ENCODE measurements around the gene PYGB.
"Not testable (repeated sequence)": the region's sequence is repeated elsewhere in the genome, so short reads cannot be mapped to it uniquely, and the experiment has no call there.

The PYGB gene

GRCh38 chr20:25316506-25317190, 68.8 kb downstream of the PYGB start:
- no peak for DNase-seq

GRCh38 chr20:25317351-25318075, 69.6 kb downstream of the PYGB start:
- DNase-seq, result no peak

GRCh38 chr20:25318471-25319240, 70.8 kb downstream of the PYGB start:
- DNase-seq, result no peak

- DNase-seq, result peak; percentile 66
Observed at GRCh38 chr20:25319241-25320034, 71.6 kb downstream of the PYGB start.

GRCh38 chr20:25320035-25320800, 72.3 kb downstream of the PYGB start:
- no peak for DNase-seq

- DNase-seq, result no peak
Observed at GRCh38 chr20:25321262-25321831, 73.5 kb downstream of the PYGB start.

GRCh38 chr20:25321991-25322390, 74.1 kb downstream of the PYGB start:
- no peak for DNase-seq

GRCh38 chr20:25323496-25324246, 75.8 kb downstream of the PYGB start:
- no peak for DNase-seq

- DNase-seq, result no peak
Observed at GRCh38 chr20:25324412-25324811, 76.5 kb downstream of the PYGB start.

- no peak for DNase-seq
Observed at GRCh38 chr20:25325073-25325472, 77.2 kb downstream of the PYGB start.

GRCh38 chr20:25325997-25326396, 78.1 kb downstream of the PYGB start:
- no peak for DNase-seq

GRCh38 chr20:25327521-25328235, 79.8 kb downstream of the PYGB start:
- DNase-seq, result no peak

- no peak for DNase-seq
Observed at GRCh38 chr20:25328954-25329498, 81.1 kb downstream of the PYGB start.

- DNase-seq, result not testable (repeated sequence)
Observed at GRCh38 chr20:25334972-25335371, 87.1 kb downstream of the PYGB start.

GRCh38 chr20:25336561-25337422, 88.9 kb downstream of the PYGB start:
- no peak for DNase-seq

GRCh38 chr20:25338112-25339023, 90.5 kb downstream of the PYGB start:
- DNase-seq, result no peak

- DNase-seq, result no peak
Observed at GRCh38 chr20:25339608-25340007, 91.7 kb downstream of the PYGB start.

GRCh38 chr20:25340380-25340779, 92.5 kb downstream of the PYGB start:
- DNase-seq, result no peak

Data from COR-L47 (cell line).